Lower leg skin (tissue), 4 donors: ENCODE measurements around the gene SERPINH1. TPM values are rescaled to one million over a fixed set of nuclear protein-coding genes. Genes with fewer than 3 reads are reported as not detected.

Source experiments
- DNase-seq, 2 donors: peaks; one replicate each; pipeline ENCODE4 v3.0.0-alpha.2; 2019; ENCODE audit warnings: low spot score in 2 of 2
- H3K4me3 ChIP-seq: fragments of 200-600 bp; sonication (generic); 2 replicates; pipeline ENCODE4 v1.5.1; 2017; ENCODE audit warnings: mild to moderate bottlenecking, low read depth; ENCODE audit not compliant: poor library complexity, severe bottlenecking
- CTCF ChIP-seq, 3 donors: fragments of 450-650 bp; IDR thresholded peaks; one replicate each; pipeline ENCODE4 v1.5.1; 2016; ENCODE audit warnings: antibody characterized with exemption in 3 of 3, mild to moderate bottlenecking in 3 of 3, moderate library complexity in 2 of 3
- POLR2A ChIP-seq, 2 donors: fragments of 450-650 bp; IDR thresholded peaks; one replicate each; pipeline ENCODE4 v1.6.1; 2016 to 2017; ENCODE audit warnings: antibody characterized with exemption in 2 of 2, mild to moderate bottlenecking in 1 of 2, moderate library complexity in 1 of 2
- WGBS, 2 donors: methylation state at CpG; one replicate each; pipeline ENCODE4 v1.1.5; 2018; 5-methylcytosine and 5-hydroxymethylcytosine counted together
- intact Hi-C: fragments of 100-400 bp; cut with DNase I; formaldehyde crosslinking; loops from one replicate; pipeline ENCODE4 v1.15.0; 2023; ENCODE audit warnings: low total_unique reads
- total RNA-seq, 4 donors: library from RNA; depleted of rRNA; stranded (reverse); fragments of >200 nt; gene quantifications; one replicate each; pipeline ENCODE4 v1.1.0, GENCODE V29; 2016

Gene SERPINH1
- total RNA-seq, 4 donors from 2014 or later: 73.3 to 116 (median 94.3) TPM

DNA sequence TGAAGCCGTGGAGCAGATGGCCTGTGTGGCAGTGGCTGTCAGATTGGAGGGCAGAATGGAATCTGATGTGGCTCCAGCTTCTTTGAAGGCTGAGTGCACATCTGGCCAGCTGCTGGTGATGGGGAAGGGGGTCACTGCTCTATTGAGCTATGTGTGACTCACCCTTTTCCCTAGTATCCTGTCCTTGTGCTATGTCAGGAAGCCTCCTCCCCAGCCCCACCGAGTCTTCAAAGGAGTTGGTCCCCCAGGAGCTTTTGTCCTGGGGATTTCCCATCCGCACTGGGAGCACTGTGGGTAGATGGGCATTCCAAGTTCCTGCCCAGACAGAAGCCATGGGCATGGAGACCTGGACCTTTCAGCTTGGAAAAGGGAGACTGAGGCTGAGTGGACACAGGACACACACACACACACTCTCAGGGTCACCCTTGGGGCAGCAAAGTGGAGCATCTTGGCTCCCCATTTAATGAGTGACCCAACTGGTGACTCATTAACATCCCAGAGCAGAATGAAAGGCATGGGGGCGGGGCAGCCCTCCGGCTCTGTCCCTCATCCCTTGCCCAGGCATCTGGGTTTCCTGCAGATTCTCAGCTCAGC is 3.3 kb downstream of the SERPINH1 start:
- TF ChIP-seq POLR2A (IDR thresholded peaks at IDR 0.05): no peak
- TF ChIP-seq CTCF (IDR thresholded peaks at IDR 0.05): no peak
- DNase-seq: peak; percentile 57 to 91
- intact Hi-C loops: no loop called here
- WGBS, 2 donors: 29 to 36% methylated on average over 5 of the region's 5 CpGs
- no peak overlapping the region for H3K4me3 ChIP-seq

- intact Hi-C loops: no loop called here
- no peak for TF ChIP-seq POLR2A (IDR thresholded peaks at IDR 0.05)
- TF ChIP-seq CTCF (IDR thresholded peaks at IDR 0.05): no peak
- 66 to 69% methylated on average over 19 to 43 of the region's 43 CpGs for WGBS, 2 donors
- H3K4me3 ChIP-seq: no peak overlapping the region
- DNase-seq: no peak
Measured at GRCh38 chr11:75565916-75566762, 4.1 kb downstream of the SERPINH1 start.

DNA sequence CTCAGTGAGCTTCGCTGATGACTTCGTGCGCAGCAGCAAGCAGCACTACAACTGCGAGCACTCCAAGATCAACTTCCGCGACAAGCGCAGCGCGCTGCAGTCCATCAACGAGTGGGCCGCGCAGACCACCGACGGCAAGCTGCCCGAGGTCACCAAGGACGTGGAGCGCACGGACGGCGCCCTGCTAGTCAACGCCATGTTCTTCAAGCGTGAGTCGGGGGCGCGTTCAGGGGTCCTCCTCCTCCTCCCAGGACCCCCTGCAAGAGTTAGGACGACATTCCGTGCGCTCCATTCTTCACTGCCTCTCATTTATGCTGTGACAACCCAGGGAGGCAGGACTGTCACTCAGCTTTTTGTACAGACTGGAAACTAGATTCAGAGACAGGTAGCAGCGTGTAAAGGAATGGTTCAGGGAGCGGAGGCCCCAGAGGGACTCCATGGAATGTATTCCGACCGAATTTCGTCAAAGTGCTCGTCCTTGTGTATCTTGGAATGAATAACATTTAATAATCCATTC is 4.8 kb downstream of the SERPINH1 start:
- no peak for TF ChIP-seq CTCF (IDR thresholded peaks at IDR 0.05)
- no peak for TF ChIP-seq POLR2A (IDR thresholded peaks at IDR 0.05)
- 80 to 84% methylated on average over 34 of the region's 34 CpGs for WGBS, 2 donors
- no peak for DNase-seq
- intact Hi-C loops: no loop called here
- H3K4me3 ChIP-seq: no peak overlapping the region

GRCh38 chr11:75567971-75568370 is 5.9 kb downstream of the SERPINH1 start:
- TF ChIP-seq CTCF (IDR thresholded peaks at IDR 0.05): no peak
- no peak for TF ChIP-seq POLR2A (IDR thresholded peaks at IDR 0.05)
- WGBS, 2 donors: 89% methylated on average over 6 of the region's 6 CpGs
- H3K4me3 ChIP-seq: no peak overlapping the region
- no peak for DNase-seq
- intact Hi-C loops: no loop called here

- H3K4me3 ChIP-seq: no peak overlapping the region
- intact Hi-C loops: no loop called here
- WGBS, 2 donors: 72 to 85% methylated on average over 14 of the region's 14 CpGs
- DNase-seq: no peak
- TF ChIP-seq POLR2A (IDR thresholded peaks at IDR 0.05): no peak
- TF ChIP-seq CTCF (IDR thresholded peaks at IDR 0.05): no peak
Measured at GRCh38 chr11:75568616-75569219, 6.7 kb downstream of the SERPINH1 start.
